GM06990 (cell line): ENCODE measurements around the gene FAM199X.

Experiments
- DNase-seq: peaks from one replicate; pipeline ENCODE4 v3.0.0-alpha.2; 2011; ENCODE audit not compliant: insufficient read length; ENCODE audit errors: extremely low read depth
- H3K27me3 ChIP-seq: replicated peaks from 2 replicates; pipeline ENCODE4 v1.6.0; 2011; ENCODE audit warnings: low read length; ENCODE audit not compliant: control insufficient read depth, insufficient read depth
- H3K36me3 ChIP-seq: 2 replicates; pipeline ENCODE4 v1.5.1; 2011; ENCODE audit warnings: low read length; ENCODE audit not compliant: control insufficient read depth, insufficient read depth
- H3K4me3 ChIP-seq: replicated peaks from 2 replicates; pipeline ENCODE4 v1.5.1; 2011; ENCODE audit warnings: low read depth, mild to moderate bottlenecking, control low read depth, low read length
- TF ChIP-seq, protein P1 (sequence below): IDR thresholded peaks from 2 replicates; pipeline ENCODE4 v1.5.1; 2011; ENCODE audit warnings: low read length, control low read depth, mild to moderate bottlenecking, inconsistent platforms; ENCODE audit not compliant: insufficient read depth, poor library complexity, severe bottlenecking

Gene FAM199X

DNA sequence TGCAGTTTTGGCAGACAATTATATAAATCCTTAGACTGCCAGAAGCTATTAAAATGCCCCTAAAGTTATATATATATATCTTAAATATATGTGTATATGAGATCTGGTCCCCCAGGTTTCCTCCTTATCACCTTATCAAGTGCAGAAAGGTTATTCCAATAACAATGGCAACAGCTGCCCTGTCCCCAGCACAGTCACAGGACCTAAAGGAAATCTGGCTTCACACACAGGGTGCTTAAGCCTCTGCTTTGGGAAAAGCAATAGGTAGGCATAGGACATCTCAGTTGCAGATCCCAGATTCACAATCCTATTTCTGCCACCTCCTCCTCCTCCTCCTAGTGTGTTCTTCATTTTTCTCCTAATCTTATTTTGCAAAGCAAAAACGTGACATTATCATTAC lies 15.2 kb upstream of the FAM199X start:
- DNase-seq, result no peak
- Histone ChIP-seq H3K27me3 (no peaks in the 10 kb centered on the region), H3K36me3 (no peaks in the 10 kb centered on the region), H3K4me3 (no peak overlapping the region)
- TF ChIP-seq, protein P1, sequence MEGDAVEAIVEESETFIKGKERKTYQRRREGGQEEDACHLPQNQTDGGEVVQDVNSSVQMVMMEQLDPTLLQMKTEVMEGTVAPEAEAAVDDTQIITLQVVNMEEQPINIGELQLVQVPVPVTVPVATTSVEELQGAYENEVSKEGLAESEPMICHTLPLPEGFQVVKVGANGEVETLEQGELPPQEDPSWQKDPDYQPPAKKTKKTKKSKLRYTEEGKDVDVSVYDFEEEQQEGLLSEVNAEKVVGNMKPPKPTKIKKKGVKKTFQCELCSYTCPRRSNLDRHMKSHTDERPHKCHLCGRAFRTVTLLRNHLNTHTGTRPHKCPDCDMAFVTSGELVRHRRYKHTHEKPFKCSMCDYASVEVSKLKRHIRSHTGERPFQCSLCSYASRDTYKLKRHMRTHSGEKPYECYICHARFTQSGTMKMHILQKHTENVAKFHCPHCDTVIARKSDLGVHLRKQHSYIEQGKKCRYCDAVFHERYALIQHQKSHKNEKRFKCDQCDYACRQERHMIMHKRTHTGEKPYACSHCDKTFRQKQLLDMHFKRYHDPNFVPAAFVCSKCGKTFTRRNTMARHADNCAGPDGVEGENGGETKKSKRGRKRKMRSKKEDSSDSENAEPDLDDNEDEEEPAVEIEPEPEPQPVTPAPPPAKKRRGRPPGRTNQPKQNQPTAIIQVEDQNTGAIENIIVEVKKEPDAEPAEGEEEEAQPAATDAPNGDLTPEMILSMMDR, result no peak

- peak within 1 kb of the TSS; percentile 77 for H3K4me3 ChIP-seq
- peak; percentile 89 for DNase-seq
- TF ChIP-seq, protein P1, result no peak
- H3K36me3 ChIP-seq, result no peaks in the 10 kb centered on the region
- no peaks in the 10 kb centered on the region for H3K27me3 ChIP-seq
Measured at GRCh38 chrX:104156630-104157529, 9.4 kb upstream of the FAM199X start, which contains the start of gene SLC25A53. Gene SLC25A53, minus strand, starts transcription at chrX:104157009. Its CDS starts 51,752 bp downstream, at chrX:104105257.

DNA sequence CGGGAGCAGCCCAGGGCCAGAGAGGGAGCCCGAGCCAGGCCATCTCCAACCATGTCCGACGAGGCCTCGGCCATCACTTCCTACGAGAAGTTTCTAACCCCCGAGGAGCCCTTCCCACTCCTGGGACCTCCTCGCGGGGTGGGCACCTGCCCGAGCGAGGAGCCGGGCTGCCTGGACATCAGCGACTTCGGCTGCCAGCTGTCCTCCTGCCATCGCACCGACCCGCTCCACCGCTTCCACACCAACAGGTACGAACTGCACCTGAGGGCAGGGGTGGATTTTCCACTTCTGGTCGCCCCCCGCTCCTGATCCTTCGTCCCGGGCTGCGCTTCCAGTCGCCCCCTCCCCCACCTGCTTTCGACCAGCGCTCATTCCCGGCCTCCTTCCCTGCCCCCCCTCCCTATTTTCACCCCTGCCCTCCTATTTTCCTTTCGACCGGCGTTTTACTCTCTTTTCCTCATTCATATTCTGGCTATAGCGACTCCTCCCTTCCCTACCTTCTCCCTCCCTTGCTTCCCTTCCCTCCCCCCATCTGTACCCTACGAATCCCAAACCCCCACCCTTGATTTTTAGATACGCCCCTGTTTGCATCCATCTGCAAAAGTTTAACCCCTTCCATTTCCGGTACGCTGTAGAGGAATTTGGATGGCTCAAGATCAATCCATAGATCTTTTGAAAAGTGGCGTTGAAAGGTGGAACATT lies 633 bp downstream of the FAM199X start:
- TF ChIP-seq, protein P1, result no peak
- H3K36me3 ChIP-seq, result no peaks in the 10 kb centered on the region; the same call in 1 of the 2 replicates
- DNase-seq, result no peak
- H3K27me3 ChIP-seq, result no peaks in the 10 kb centered on the region
- peak overlapping the region; percentile 88 for H3K4me3 ChIP-seq

GRCh38 chrX:104168127-104168526 lies 1.9 kb downstream of the FAM199X start:
- Histone ChIP-seq H3K4me3 (peak overlapping the region; percentile 88; the same call in 1 of the 2 replicates), H3K27me3 (no peaks in the 10 kb centered on the region), H3K36me3 (no peaks in the 10 kb centered on the region; the same call in 1 of the 2 replicates)
- no peak for DNase-seq
- TF ChIP-seq, protein P1, result no peak

- Histone ChIP-seq H3K36me3 (no peaks in the 10 kb centered on the region; the same call in 1 of the 2 replicates), H3K27me3 (no peaks in the 10 kb centered on the region), H3K4me3 (no peak overlapping the region)
- TF ChIP-seq, protein P1, result no peak
- no peak for DNase-seq
Measured at GRCh38 chrX:104172121-104172520, 5.9 kb downstream of the FAM199X start.
